Astrocyte (in vitro differentiated cells and primary cell): ENCODE results near the gene ZCCHC8. TPM values are rescaled to one million over a fixed set of nuclear protein-coding genes. Genes with fewer than 3 reads are reported as not detected.

Experiments
- DNase-seq: peaks from one replicate; pipeline ENCODE4 v3.0.0-alpha.2; 2010; ENCODE audit warnings: low read depth
- FAIRE-seq: peaks from 2 replicates; lab custom pipeline; 2011; peaks lifted over from hg19 to GRCh38; lab: Jason Lieb, UNC
- H2AFZ ChIP-seq: 2 replicates; pipeline ENCODE4 v1.6.0; 2012; ENCODE audit warnings: low read depth, low read length, inconsistent platforms
- H3K27ac ChIP-seq: 2 replicates; pipeline ENCODE4 v1.5.1; 2011; ENCODE audit warnings: low read depth, low read length, inconsistent platforms
- H3K27me3 ChIP-seq: 2 replicates; pipeline ENCODE4 v1.6.0; 2011; ENCODE audit warnings: low read length, inconsistent platforms; ENCODE audit not compliant: insufficient read depth
- H3K36me3 ChIP-seq: 2 replicates; pipeline ENCODE4 v1.5.1; 2011; ENCODE audit warnings: low read length, inconsistent platforms; ENCODE audit not compliant: insufficient read depth
- H3K4me1 ChIP-seq: 2 replicates; pipeline ENCODE4 v1.5.1; 2011; ENCODE audit warnings: low read length, inconsistent platforms; ENCODE audit not compliant: insufficient read depth
- H3K4me2 ChIP-seq: 2 replicates; pipeline ENCODE4 v1.6.0; 2012; ENCODE audit warnings: low read length, inconsistent platforms
- H3K4me3 ChIP-seq: 2 replicates; pipeline ENCODE4 v1.5.1; 2011; ENCODE audit warnings: low read depth, mild to moderate bottlenecking, low read length, inconsistent platforms; ENCODE audit not compliant: insufficient read depth
- H3K79me2 ChIP-seq: 2 replicates; pipeline ENCODE4 v1.6.0; 2012; ENCODE audit warnings: mild to moderate bottlenecking, low read length, inconsistent platforms; ENCODE audit not compliant: insufficient read depth
- H3K9ac ChIP-seq: 2 replicates; pipeline ENCODE4 v1.6.0; 2012; ENCODE audit warnings: mild to moderate bottlenecking, low read length, inconsistent platforms
- H3K9me3 ChIP-seq: 2 replicates; pipeline ENCODE4 v1.5.1; 2012; ENCODE audit warnings: low read depth, mild to moderate bottlenecking, low read length, inconsistent platforms; ENCODE audit not compliant: insufficient read depth
- H4K20me1 ChIP-seq: 2 replicates; pipeline ENCODE4 v1.6.0; 2012; ENCODE audit warnings: low read length, inconsistent platforms; ENCODE audit not compliant: insufficient read depth
- H3K27ac Mint-ChIP-seq: one replicate; pipeline ENCODE4 v1.8.0; 2021; ENCODE audit warnings: mild to moderate bottlenecking, mixed read lengths; ENCODE audit not compliant: unreplicated experiment
- H3K27me3 Mint-ChIP-seq: one replicate; pipeline ENCODE4 v1.8.0; 2021; ENCODE audit warnings: low read depth, mixed read lengths; ENCODE audit not compliant: unreplicated experiment
- H3K36me3 Mint-ChIP-seq: one replicate; pipeline ENCODE4 v1.8.0; 2021; ENCODE audit warnings: low read depth, mixed read lengths; ENCODE audit not compliant: unreplicated experiment
- H3K4me1 Mint-ChIP-seq: one replicate; pipeline ENCODE4 v1.8.0; 2021; ENCODE audit warnings: low read depth, mixed read lengths; ENCODE audit not compliant: unreplicated experiment
- H3K4me3 Mint-ChIP-seq: one replicate; pipeline ENCODE4 v1.8.0; 2021; ENCODE audit warnings: mild to moderate bottlenecking, moderate library complexity, mixed read lengths; ENCODE audit not compliant: unreplicated experiment
- H3K9me3 Mint-ChIP-seq: one replicate; pipeline ENCODE4 v1.8.0; 2021; ENCODE audit warnings: mild to moderate bottlenecking, mixed read lengths; ENCODE audit not compliant: unreplicated experiment
- EZH2 ChIP-seq: IDR thresholded peaks from 2 replicates; pipeline ENCODE4 v1.6.1; 2012; ENCODE audit warnings: mild to moderate bottlenecking, low read length, inconsistent platforms; ENCODE audit not compliant: insufficient read depth
- total RNA-seq: library from RNA; stranded (reverse); gene quantifications from 2 replicates; pipeline ENCODE4 v1.2.1, GENCODE V29; 2021
- TF ChIP-seq, protein P1 (sequence below): IDR thresholded peaks from 2 replicates; pipeline ENCODE4 v1.5.1; 2011; ENCODE audit warnings: low read depth, mild to moderate bottlenecking, inconsistent platforms, low read length, moderate library complexity; ENCODE audit not compliant: insufficient read depth

ZCCHC8 gene
- total RNA-seq, 1 donor from 2014 or later: 25.3 TPM

DNA sequence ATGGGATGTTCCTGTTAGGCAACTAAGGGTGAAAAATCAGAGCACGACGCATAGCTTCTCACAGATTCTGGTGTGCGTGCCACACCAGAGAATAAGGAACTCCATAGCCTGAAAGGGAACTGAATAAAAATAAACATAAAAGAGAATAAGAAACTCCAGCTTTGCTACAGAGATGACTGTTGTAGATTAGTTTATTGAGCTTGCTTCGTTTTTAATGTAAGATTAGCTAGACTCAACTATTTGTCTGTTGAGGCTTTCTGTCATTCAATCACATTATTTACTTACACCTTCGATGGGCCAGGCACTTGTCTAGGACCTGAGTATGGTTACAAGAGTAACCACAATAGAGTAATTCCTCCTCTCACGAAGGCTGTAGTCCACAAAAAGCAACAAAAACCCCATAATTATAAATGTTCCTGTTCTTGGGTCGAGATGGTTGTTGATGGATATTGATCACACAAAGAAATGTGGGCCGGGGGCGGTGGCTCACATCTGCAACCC is 807 bp upstream of the ZCCHC8 start:
- peaks cover 41% of the 10 kb centered on the region for H3K79me2 ChIP-seq
- no peaks in the 10 kb centered on the region for H3K9me3 ChIP-seq
- peaks cover 3% of the 10 kb centered on the region for H3K4me1 ChIP-seq
- Mint-ChIP-seq H3K27me3 (no peaks in the 10 kb centered on the region), H3K27ac (peak overlapping the region; percentile 97), H3K4me1 (peaks cover 8% of the 10 kb centered on the region), H3K9me3 (no peaks in the 10 kb centered on the region), H3K36me3 (peaks cover 2% of the 10 kb centered on the region), H3K4me3 (peak overlapping the region; percentile 96)
- peak overlapping the region; percentile 84 for H3K4me2 ChIP-seq
- H3K27me3 ChIP-seq: no peaks in the 10 kb centered on the region
- H2AFZ ChIP-seq: peak overlapping the region; percentile 11
- H3K4me3 ChIP-seq: peak overlapping the region; percentile 95
- DNase-seq (no peak), FAIRE-seq (no peak)
- H3K27ac ChIP-seq: peak overlapping the region; percentile 97
- H3K36me3 ChIP-seq: peaks cover 32% of the 10 kb centered on the region
- peak overlapping the region; percentile 98 for H3K9ac ChIP-seq
- TF ChIP-seq, protein P1, sequence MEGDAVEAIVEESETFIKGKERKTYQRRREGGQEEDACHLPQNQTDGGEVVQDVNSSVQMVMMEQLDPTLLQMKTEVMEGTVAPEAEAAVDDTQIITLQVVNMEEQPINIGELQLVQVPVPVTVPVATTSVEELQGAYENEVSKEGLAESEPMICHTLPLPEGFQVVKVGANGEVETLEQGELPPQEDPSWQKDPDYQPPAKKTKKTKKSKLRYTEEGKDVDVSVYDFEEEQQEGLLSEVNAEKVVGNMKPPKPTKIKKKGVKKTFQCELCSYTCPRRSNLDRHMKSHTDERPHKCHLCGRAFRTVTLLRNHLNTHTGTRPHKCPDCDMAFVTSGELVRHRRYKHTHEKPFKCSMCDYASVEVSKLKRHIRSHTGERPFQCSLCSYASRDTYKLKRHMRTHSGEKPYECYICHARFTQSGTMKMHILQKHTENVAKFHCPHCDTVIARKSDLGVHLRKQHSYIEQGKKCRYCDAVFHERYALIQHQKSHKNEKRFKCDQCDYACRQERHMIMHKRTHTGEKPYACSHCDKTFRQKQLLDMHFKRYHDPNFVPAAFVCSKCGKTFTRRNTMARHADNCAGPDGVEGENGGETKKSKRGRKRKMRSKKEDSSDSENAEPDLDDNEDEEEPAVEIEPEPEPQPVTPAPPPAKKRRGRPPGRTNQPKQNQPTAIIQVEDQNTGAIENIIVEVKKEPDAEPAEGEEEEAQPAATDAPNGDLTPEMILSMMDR: no peak
- TF ChIP-seq EZH2: no peak
- H4K20me1 ChIP-seq: peaks cover 24% of the 10 kb centered on the region

DNA sequence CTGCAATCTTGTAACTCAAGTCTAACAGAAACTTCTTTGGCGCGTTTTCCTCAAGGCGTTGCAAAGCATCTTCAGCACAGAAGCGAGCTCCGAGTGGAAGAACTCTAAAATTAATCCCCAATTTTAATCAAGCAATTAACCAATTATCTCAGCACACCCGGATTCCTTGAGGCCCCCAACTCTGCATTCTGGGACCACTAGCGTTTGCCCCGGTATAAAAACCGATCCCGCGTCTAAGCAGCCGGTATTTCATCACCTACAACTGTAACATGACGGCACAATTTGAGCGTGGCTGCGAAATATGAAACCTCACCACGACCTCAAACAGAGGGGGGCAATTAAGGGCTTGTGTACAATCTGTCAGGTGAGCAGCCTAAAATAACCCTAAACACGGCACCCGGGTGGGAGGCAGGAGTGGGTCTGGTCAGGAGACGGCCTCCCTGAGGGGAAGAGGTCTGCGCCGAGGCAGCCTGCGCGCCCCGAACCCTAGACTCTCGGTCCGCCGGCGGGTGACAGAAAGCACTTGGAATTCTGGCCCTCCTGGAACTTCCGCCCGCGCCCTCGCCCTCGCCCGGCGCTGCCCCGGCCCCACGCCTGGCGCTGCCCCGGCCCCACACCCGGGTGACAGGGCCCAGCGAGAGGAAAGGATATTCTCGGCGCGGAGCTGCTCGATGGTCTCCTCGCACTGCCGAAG is 594 bp downstream of the ZCCHC8 start:
- FAIRE-seq: no peak
- peak overlapping the region; percentile 96 for H3K4me3 Mint-ChIP-seq

More for the DNA sequence above, 594 bp downstream of the ZCCHC8 start:
- Mint-ChIP-seq H3K27me3 (no peaks in the 10 kb centered on the region), H3K27ac (peak overlapping the region; percentile 97), H3K4me1 (peaks cover 9% of the 10 kb centered on the region), H3K9me3 (no peaks in the 10 kb centered on the region), H3K36me3 (peaks cover 2% of the 10 kb centered on the region)
- Histone ChIP-seq H4K20me1 (peaks cover 16% of the 10 kb centered on the region), H3K9ac (peak overlapping the region; percentile 98), H3K4me2 (peak overlapping the region; percentile 84), H3K27me3 (no peaks in the 10 kb centered on the region), H2AFZ (peak overlapping the region; percentile 84), H3K79me2 (peaks cover 49% of the 10 kb centered on the region), H3K4me1 (peaks cover 3% of the 10 kb centered on the region), H3K4me3 (peak overlapping the region; percentile 95), H3K27ac (peak overlapping the region; percentile 97), H3K36me3 (peaks cover 20% of the 10 kb centered on the region), H3K9me3 (no peaks in the 10 kb centered on the region)
- peak; percentile 57 for DNase-seq
- TF ChIP-seq, protein P1: no peak
- TF ChIP-seq EZH2: no peak
